Measurements from ENCODE around the gene C9orf50. TPM values are rescaled to one million over a fixed set of nuclear protein-coding genes. Genes with fewer than 3 reads are reported as not detected.

C9orf50 gene
- total RNA-seq, 1 experiment from 2014 or later, result not detected

DNA sequence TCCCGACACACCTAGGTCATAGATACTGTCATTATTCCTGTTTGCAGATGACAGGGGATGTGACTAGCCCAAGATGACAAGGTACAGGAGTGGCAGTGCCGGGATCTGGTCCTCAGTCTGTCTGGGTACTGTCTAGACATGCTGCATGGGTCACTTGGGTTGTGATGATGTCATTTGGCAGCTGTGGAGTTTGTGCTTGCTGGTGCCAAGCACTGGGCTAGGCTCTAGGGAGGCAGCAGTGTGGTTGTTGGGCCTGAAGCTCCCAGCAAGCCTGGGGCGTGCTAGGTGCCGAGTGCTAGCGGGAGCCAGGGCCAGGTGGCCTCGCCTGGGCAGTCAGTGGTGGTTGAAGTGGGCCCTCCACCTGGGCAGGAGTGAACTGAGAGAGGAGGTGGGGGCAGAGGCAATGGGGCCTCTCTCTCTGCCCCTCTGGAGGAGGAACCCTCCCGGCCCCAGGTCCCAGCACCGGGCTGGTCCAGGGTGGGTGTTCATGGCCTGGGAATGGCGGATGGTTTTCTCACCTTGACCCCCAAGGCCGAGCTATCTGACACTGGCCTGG, 29.9 kb upstream of the C9orf50 start:
- POLR2A ChIA-PET (ENCODE audit: unreplicated experiment), result no interaction called here
- Histone ChIP-seq H3K9me3 (ENCODE audit: insufficient read depth, low read depth) (no peaks in the 10 kb centered on the region), H3K36me3 (ENCODE audit: low read depth) (no peaks in the 10 kb centered on the region), H3K4me1 (replicated peaks; ENCODE audit: insufficient read depth) (no peaks in the 10 kb centered on the region), H3K79me2 (ENCODE audit: low read depth) (no peaks in the 10 kb centered on the region), H3K4me2 (no peak overlapping the region), H4K20me1 (ENCODE audit: insufficient read depth) (no peaks in the 10 kb centered on the region), H3K4me3 (no peak overlapping the region), H3K9me2 (ENCODE audit: insufficient read depth) (no peaks in the 10 kb centered on the region), H2AFZ (no peak overlapping the region), H3K27ac (no peak overlapping the region), H3F3A (ENCODE audit: insufficient read depth, low read depth) (no peaks in the 10 kb centered on the region), H3K27me3 (ENCODE audit: insufficient read depth, low read depth) (no peaks in the 10 kb centered on the region)
- BruUV-seq (replicated peaks), result no TSS peak
- intact Hi-C loops (cut with micrococcal nuclease; ENCODE audit: unreplicated experiment), result no loop called here
- CTCF ChIA-PET, result no interaction called here
- DNase-seq, result no peak
- TF ChIP-seq, protein P1, sequence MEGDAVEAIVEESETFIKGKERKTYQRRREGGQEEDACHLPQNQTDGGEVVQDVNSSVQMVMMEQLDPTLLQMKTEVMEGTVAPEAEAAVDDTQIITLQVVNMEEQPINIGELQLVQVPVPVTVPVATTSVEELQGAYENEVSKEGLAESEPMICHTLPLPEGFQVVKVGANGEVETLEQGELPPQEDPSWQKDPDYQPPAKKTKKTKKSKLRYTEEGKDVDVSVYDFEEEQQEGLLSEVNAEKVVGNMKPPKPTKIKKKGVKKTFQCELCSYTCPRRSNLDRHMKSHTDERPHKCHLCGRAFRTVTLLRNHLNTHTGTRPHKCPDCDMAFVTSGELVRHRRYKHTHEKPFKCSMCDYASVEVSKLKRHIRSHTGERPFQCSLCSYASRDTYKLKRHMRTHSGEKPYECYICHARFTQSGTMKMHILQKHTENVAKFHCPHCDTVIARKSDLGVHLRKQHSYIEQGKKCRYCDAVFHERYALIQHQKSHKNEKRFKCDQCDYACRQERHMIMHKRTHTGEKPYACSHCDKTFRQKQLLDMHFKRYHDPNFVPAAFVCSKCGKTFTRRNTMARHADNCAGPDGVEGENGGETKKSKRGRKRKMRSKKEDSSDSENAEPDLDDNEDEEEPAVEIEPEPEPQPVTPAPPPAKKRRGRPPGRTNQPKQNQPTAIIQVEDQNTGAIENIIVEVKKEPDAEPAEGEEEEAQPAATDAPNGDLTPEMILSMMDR (conservative IDR thresholded peaks at IDR 0.05), result no peak
- TF ChIP-seq EZH2 (IDR thresholded peaks at IDR 0.05; ENCODE audit: low read depth), result no peak

DNA sequence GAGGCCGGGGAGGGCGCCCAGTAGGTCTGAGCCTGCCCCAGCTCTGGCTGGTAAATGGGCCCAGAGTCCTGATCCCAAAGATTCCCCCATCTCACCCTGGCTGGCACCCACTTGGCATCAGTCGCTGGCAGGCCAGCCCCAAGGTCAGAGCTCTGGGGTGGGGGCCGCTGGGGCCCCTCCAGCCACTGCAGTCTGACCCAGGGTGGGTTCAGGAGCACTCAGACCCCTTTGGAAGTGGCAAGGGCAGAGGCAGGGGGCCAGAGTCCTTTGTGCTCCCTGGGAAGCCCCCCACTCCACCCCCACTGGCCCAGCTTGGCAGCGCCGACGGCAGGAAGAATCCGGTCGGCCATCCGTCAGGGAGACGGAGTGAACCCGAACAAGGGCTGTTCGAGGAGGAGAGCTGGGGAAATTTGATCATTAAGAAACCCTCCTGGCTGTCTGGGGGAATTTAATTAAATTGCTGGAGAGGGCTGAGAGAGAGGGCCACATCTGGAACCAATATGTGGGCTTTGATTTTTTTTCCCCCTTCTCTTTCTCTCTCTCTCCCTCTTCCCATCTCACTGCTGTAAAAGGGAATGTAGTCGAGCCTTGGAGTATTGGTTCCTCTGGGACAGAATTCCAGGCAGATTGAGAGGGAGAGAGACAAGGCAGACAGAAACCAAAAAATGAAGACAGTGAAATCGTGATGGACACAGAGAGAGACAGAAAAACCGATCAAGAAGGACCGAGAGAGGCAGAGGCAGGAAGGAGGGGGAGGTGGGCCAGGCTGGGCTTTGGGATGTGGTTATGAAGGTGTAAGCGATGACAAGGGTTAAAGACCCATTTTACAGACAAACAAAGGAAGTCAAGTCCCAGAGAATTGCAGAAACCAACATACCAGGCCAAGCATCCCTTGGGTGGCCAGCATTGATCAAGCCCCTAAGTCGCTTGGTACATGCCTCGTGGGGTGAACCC, 29.1 kb upstream of the C9orf50 start:
- no peaks in the 10 kb centered on the region for H4K20me1 ChIP-seq (ENCODE audit: insufficient read depth)
- H3K9me3 ChIP-seq (ENCODE audit: insufficient read depth, low read depth), result no peaks in the 10 kb centered on the region
- no peaks in the 10 kb centered on the region for H3K9me2 ChIP-seq (ENCODE audit: insufficient read depth)
- no peak overlapping the region for H3K4me3 ChIP-seq
- H3F3A ChIP-seq (ENCODE audit: insufficient read depth, low read depth), result no peaks in the 10 kb centered on the region
- CTCF ChIA-PET, result no interaction called here
- POLR2A ChIA-PET (ENCODE audit: unreplicated experiment), result interaction anchor here (0.6 kb wide), 1 partner anchor 101 kb away, joined by 3 read pairs; no protein-coding TSS in a partner anchor
- H3K4me1 ChIP-seq (replicated peaks; ENCODE audit: insufficient read depth), result no peaks in the 10 kb centered on the region
- no peaks in the 10 kb centered on the region for H3K27me3 ChIP-seq (ENCODE audit: insufficient read depth, low read depth)
- no peaks in the 10 kb centered on the region for H3K36me3 ChIP-seq (ENCODE audit: low read depth)
- no peak overlapping the region for H3K27ac ChIP-seq
- no peak for DNase-seq
- no peaks in the 10 kb centered on the region for H3K79me2 ChIP-seq (ENCODE audit: low read depth)
- intact Hi-C loops (cut with micrococcal nuclease; ENCODE audit: unreplicated experiment), result no loop called here
- no peak overlapping the region for H3K4me2 ChIP-seq
- TF ChIP-seq, protein P1 (conservative IDR thresholded peaks at IDR 0.05), result no peak
- no peak for TF ChIP-seq EZH2 (IDR thresholded peaks at IDR 0.05; ENCODE audit: low read depth)
- no peak overlapping the region for H2AFZ ChIP-seq
- no TSS peak for BruUV-seq (replicated peaks)

DNA sequence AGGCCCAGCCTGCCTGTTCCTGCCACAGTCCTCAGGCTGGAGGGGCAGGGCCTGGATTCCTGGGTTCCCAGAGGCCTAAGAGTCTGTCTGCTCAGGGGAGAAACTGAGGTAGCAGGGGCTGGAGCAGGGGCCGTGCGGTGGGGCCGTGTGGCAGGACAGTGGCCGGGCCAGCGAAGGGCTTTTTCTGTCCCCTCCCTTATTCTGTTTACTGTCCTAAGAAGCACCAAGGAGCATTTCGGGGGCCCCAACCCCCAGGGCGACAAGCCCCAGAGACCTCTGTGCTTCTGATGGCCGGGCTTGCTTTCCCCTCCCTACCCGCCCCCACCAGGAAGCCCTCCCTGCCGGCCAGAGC, 27.8 kb upstream of the C9orf50 start:
- no TSS peak for BruUV-seq (replicated peaks)
- DNase-seq, result no peak
- Histone ChIP-seq H3K79me2 (ENCODE audit: low read depth) (no peaks in the 10 kb centered on the region), H2AFZ (no peak overlapping the region), H3K4me3 (no peak overlapping the region), H3K36me3 (ENCODE audit: low read depth) (no peaks in the 10 kb centered on the region), H3K27me3 (ENCODE audit: insufficient read depth, low read depth) (no peaks in the 10 kb centered on the region), H3K9me3 (ENCODE audit: insufficient read depth, low read depth) (no peaks in the 10 kb centered on the region), H3K4me1 (replicated peaks; ENCODE audit: insufficient read depth) (no peaks in the 10 kb centered on the region), H4K20me1 (ENCODE audit: insufficient read depth) (no peaks in the 10 kb centered on the region), H3K9me2 (ENCODE audit: insufficient read depth) (no peaks in the 10 kb centered on the region), H3K27ac (no peak overlapping the region), H3K4me2 (no peak overlapping the region), H3F3A (ENCODE audit: insufficient read depth, low read depth) (no peaks in the 10 kb centered on the region)
- ChIA-PET POLR2A (ENCODE audit: unreplicated experiment) (no interaction called here), CTCF (no interaction called here)
- TF ChIP-seq, protein P1 (conservative IDR thresholded peaks at IDR 0.05), result no peak
- TF ChIP-seq EZH2 (IDR thresholded peaks at IDR 0.05; ENCODE audit: low read depth), result no peak
- intact Hi-C loops (cut with micrococcal nuclease; ENCODE audit: unreplicated experiment), result no loop called here
